Activated CD4-positive, alpha-beta memory T cell treated with anti-CD3 and anti-CD28 coated beads for 36 hours (primary cell): ENCODE data around the gene IKZF2. TPM values are rescaled to one million over a fixed set of nuclear protein-coding genes. Genes with fewer than 3 reads are reported as not detected.

Experiments used
- CTCF ChIA-PET: fragments of 350-600 bp; sonication (Branson Sonifier 250); formaldehyde crosslinking; loops from one replicate; lab custom pipeline; 2021; ENCODE audit warnings: antibody characterized with exemption, inconsistent platforms; lab: Charles Lee
- POLR2A ChIA-PET: fragments of 350-600 bp; sonication (Branson Sonifier 250); formaldehyde crosslinking; loops from one replicate; lab custom pipeline; 2021; ENCODE audit warnings: antibody characterized with exemption; lab: Charles Lee
- DNase-seq: peaks from one replicate; pipeline ENCODE4 v3.0.0-alpha.2; 2020
- H3K27ac Mint-ChIP-seq: one replicate; pipeline ENCODE4 v1.8.0; 2021; ENCODE audit warnings: mixed read lengths
- H3K27me3 Mint-ChIP-seq: one replicate; pipeline ENCODE4 v1.8.0; 2021; ENCODE audit warnings: mixed read lengths
- H3K36me3 Mint-ChIP-seq: one replicate; pipeline ENCODE4 v1.8.0; 2021; ENCODE audit warnings: mixed read lengths
- H3K4me1 Mint-ChIP-seq: one replicate; pipeline ENCODE4 v1.8.0; 2021; ENCODE audit warnings: low read depth, mixed read lengths
- H3K4me3 Mint-ChIP-seq: one replicate; pipeline ENCODE4 v1.8.0; 2021; ENCODE audit warnings: mild to moderate bottlenecking, mixed read lengths
- H3K9me3 Mint-ChIP-seq: one replicate; pipeline ENCODE4 v1.8.0; 2021; ENCODE audit warnings: mixed read lengths
- intact Hi-C: fragments of 100-400 bp; cut with micrococcal nuclease; formaldehyde crosslinking; loops from one replicate; pipeline ENCODE4 v1.15.1; 2023
- total RNA-seq, 2 experiments: library from RNA; stranded (reverse); gene quantifications; one replicate each; pipeline ENCODE4 v1.2.3, GENCODE V29; 2021

Gene IKZF2
- 1 to 10 TPM; 8.1 to 9.1 TPM for total RNA-seq

DNA sequence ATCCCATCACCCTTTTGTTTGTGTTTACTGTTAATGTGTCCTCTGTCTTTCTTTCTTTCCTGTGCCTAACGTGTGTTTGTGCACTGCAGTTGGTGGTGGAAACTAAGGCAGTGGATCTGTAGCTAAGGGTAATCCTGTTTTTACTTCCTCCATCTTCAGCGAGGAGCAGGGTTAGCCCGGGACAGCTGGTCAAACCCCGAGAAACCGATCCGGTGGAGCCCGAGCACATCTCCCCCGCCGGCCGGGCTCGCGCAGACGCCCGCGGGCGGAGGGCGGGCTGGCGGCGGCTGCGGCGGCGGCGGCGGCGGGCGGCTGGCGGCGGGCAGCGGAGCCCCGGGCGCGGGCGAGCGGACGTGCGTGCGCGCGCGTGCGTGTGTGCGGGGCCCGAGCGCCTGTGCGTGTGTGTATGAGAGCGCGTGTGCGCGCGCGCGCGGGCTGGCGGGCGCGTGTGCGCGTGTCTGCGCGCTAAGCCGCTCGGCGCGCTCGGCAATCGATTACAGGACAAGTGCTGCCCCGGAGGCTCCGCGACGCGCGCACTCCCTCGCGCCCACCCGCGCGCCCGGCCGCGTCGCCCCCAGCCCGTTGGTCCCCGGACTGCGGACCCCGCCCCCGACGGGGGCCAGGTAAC lies at the start of gene IKZF2:
TSS of gene IKZF2 (minus strand) at position 176 of the 628 bp plus-strand sequence. CDS start 2,983 bp downstream, outside the sequence.
- DNase-seq: peak; percentile 67
- H3K27ac Mint-ChIP-seq: peak within 1 kb of the TSS; percentile 52
- no peaks in the 10 kb centered on the region for H3K36me3 Mint-ChIP-seq
- H3K9me3 Mint-ChIP-seq: no peaks in the 10 kb centered on the region
- peak within 1 kb of the TSS; percentile 77 for H3K4me3 Mint-ChIP-seq
- ChIA-PET CTCF (interaction anchor here (1.2 to 3.3 kb wide), 3 partner anchors 288 to 375 kb away, joined by 3 to 14 read pairs (median 4); no protein-coding TSS in a partner anchor), POLR2A (no interaction called here)
- H3K4me1 Mint-ChIP-seq: peaks cover 20% of the 10 kb centered on the region
- peaks cover 39% of the 10 kb centered on the region for H3K27me3 Mint-ChIP-seq
- intact Hi-C loops: loop anchor here (1.0 to 5.0 kb wide), 4 partner anchors 32 to 137 kb away; no protein-coding TSS in a partner anchor

DNA sequence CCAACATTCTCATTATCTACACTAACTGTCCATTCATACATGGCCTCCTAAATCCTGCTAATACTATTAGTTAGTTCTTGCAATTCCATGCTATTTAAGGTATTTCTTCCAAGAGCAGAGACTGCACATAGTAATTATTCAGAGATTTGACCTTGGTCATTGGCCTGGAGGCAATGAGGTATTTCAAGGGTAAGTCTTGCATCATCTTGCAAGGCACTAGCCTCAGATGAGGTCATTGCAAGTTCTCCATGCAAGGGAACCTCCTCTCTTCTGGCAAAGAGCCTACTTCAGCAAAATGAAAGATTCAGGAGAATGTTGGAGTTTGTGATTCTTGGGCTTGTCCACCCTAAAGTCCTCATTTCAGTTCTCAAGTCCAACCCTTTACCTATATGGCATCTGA lies 48.5 kb upstream of the IKZF2 start:
- Mint-ChIP-seq H3K4me3 (no peak overlapping the region), H3K27me3 (no peaks in the 10 kb centered on the region), H3K4me1 (no peaks in the 10 kb centered on the region), H3K27ac (no peak overlapping the region), H3K9me3 (peaks cover 2% of the 10 kb centered on the region), H3K36me3 (no peaks in the 10 kb centered on the region)
- POLR2A ChIA-PET: no interaction called here
- no peak for DNase-seq
- intact Hi-C loops: no loop called here
- CTCF ChIA-PET: no interaction called here

DNA sequence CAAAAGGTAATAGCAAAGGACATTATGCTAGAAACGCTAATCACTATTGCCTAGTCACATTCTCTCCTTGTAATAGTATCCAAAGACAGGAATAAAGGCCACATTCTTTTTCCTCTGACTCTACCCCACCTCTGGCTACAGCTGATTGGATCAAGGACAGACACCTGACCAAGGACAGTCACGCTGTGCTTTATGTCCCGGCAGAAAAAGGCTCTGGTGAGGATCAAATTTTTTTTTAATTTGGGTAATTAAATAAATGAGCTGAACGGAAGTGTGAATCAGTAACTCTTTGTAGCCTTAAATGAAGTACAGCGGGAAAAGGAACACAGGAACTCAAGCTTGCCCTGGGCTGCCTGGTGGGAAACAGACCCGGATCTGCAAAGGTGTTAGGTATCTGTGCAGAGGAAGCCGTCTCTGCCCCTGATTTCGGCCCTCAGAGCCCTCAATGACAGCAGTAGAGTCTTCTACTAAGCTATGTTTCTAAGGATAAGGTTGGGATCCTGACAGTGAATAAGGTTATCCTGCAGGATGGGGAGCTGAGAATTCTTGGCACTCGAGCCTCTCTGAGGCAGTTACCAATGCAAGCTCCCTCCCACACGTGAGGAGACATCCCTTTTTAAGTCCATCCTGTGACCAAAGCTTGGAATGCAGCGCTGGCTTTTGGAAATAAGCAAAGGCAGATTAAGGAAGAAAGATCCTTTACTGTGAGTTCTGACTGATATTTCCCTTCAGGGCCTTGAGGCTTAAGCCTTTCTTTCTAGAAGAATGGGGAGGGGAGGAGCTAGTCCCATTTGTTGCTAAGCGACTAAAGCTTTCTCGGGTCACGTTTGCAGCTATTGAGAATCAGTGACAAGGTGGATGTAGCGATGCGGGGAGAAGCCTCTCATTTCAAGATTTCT lies 37.8 kb upstream of the IKZF2 start:
- no peak for DNase-seq
- Mint-ChIP-seq H3K27ac (no peak overlapping the region), H3K4me1 (no peaks in the 10 kb centered on the region), H3K36me3 (no peaks in the 10 kb centered on the region), H3K27me3 (no peaks in the 10 kb centered on the region), H3K4me3 (no peak overlapping the region), H3K9me3 (no peaks in the 10 kb centered on the region)
- intact Hi-C loops: no loop called here
- ChIA-PET POLR2A (no interaction called here), CTCF (interaction anchor here (0.7 kb wide), 1 partner anchor 231 kb away, joined by 3 read pairs; no protein-coding TSS in a partner anchor)

GRCh38 chr2:213188533-213188867 lies 37.1 kb upstream of the IKZF2 start:
- no peak overlapping the region for H3K4me3 Mint-ChIP-seq
- DNase-seq: no peak
- intact Hi-C loops: no loop called here
- H3K27ac Mint-ChIP-seq: no peak overlapping the region
- no peaks in the 10 kb centered on the region for H3K36me3 Mint-ChIP-seq
- POLR2A ChIA-PET: no interaction called here
- no peaks in the 10 kb centered on the region for H3K9me3 Mint-ChIP-seq
- no peaks in the 10 kb centered on the region for H3K4me1 Mint-ChIP-seq
- CTCF ChIA-PET: interaction anchor here (0.7 kb wide), 1 partner anchor 231 kb away, joined by 3 read pairs; no protein-coding TSS in a partner anchor
- H3K27me3 Mint-ChIP-seq: no peaks in the 10 kb centered on the region

DNA sequence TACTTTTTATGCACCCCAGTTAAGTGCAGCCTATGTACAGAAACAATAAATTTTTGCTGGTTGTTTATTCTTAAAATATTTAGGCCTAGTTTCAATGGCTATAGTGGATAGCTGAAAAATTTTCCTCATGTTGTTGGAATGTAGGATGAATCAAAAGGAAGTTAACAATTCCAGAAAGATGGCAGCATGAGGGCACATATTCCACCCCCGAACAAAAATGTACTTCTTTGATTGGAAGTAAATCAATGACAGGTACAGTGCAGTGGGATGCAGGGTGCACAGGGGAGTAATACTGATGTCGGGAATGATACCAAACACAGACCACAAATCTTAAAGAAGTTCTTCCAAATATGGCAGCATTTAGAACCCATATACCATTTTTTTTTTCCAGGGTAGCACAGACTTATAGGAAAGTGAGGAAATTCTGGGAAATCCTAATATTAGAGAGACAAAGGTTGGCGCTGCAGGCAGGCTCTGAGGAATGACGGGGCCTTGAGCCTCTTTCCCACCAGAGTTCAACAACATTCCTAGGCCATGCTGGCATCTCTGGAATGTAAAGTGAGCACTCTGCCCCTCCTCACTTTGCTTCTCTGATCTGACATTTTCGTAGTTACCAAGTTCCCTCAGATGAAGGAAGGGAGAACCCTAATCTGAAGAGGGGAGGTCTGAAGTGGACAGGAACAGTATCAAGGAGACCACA lies 36.6 kb upstream of the IKZF2 start:
- POLR2A ChIA-PET: no interaction called here
- intact Hi-C loops: no loop called here

DNA sequence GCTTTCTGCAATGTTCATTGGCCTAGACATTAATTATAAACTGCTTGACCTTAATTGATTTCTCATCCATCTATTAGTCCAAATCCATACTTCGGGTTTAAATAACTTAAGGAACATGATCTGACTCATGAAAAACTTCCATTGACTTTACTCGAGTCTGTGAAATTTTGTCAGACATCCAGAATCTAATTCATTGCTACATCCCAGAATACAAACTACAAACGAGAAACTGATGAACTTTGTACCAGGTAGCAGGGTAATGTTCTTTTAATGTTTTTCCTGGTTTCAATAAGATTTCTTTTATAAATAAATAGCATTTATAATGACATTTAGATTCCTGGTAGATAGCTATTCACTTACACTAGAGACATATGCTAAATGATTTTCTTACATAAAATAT lies 36.0 kb upstream of the IKZF2 start:
- DNase-seq: no peak
- Mint-ChIP-seq H3K4me3 (no peak overlapping the region), H3K27ac (no peak overlapping the region), H3K4me1 (no peaks in the 10 kb centered on the region), H3K36me3 (no peaks in the 10 kb centered on the region), H3K9me3 (no peaks in the 10 kb centered on the region), H3K27me3 (no peaks in the 10 kb centered on the region)
- CTCF ChIA-PET: no interaction called here
- POLR2A ChIA-PET: no interaction called here
- intact Hi-C loops: no loop called here

More for the DNA sequence above, 36.6 kb upstream of the IKZF2 start:
- no peak for DNase-seq
- CTCF ChIA-PET: no interaction called here
- H3K27ac Mint-ChIP-seq: no peak overlapping the region
- no peaks in the 10 kb centered on the region for H3K36me3 Mint-ChIP-seq
- no peaks in the 10 kb centered on the region for H3K27me3 Mint-ChIP-seq
- no peak overlapping the region for H3K4me3 Mint-ChIP-seq
- H3K4me1 Mint-ChIP-seq: no peaks in the 10 kb centered on the region
- H3K9me3 Mint-ChIP-seq: no peaks in the 10 kb centered on the region

GRCh38 chr2:213185147-213185822 lies 33.9 kb upstream of the IKZF2 start:
- H3K27ac Mint-ChIP-seq: no peak overlapping the region
- no peaks in the 10 kb centered on the region for H3K4me1 Mint-ChIP-seq
- no peaks in the 10 kb centered on the region for H3K9me3 Mint-ChIP-seq
- ChIA-PET CTCF (no interaction called here), POLR2A (no interaction called here)
- no peaks in the 10 kb centered on the region for H3K36me3 Mint-ChIP-seq
- DNase-seq: no peak
- no peaks in the 10 kb centered on the region for H3K27me3 Mint-ChIP-seq
- H3K4me3 Mint-ChIP-seq: no peak overlapping the region
- intact Hi-C loops: no loop called here

DNA sequence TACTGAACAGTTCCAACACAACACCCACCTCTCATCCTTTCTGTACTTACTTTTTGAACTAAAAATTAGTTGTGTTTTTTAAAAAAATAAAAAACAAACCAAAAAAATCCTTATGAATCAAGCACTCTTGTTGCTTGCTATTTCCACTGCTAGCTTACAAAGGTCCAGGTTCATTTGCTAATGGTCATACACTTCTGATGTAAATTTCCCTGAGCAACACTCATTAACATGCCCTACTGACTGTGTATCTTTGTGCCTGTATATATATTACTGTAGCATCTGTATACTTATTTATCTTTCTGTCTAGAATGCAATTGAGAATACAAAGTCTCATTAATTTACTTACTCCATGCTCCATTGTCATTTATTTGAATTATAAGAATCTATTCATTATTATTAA lies 30.3 kb upstream of the IKZF2 start:
- POLR2A ChIA-PET: no interaction called here

GRCh38 chr2:213177679-213178078 lies 26.3 kb upstream of the IKZF2 start:
- no peak for DNase-seq
- Mint-ChIP-seq H3K27ac (no peak overlapping the region), H3K27me3 (no peaks in the 10 kb centered on the region), H3K9me3 (no peaks in the 10 kb centered on the region), H3K36me3 (no peaks in the 10 kb centered on the region), H3K4me3 (no peak overlapping the region), H3K4me1 (no peaks in the 10 kb centered on the region)
- intact Hi-C loops: no loop called here
- ChIA-PET POLR2A (no interaction called here), CTCF (no interaction called here)

More for the DNA sequence above, 30.3 kb upstream of the IKZF2 start:
- CTCF ChIA-PET: no interaction called here
- Mint-ChIP-seq H3K4me1 (no peaks in the 10 kb centered on the region), H3K4me3 (no peak overlapping the region), H3K27me3 (no peaks in the 10 kb centered on the region), H3K9me3 (no peaks in the 10 kb centered on the region), H3K27ac (no peak overlapping the region), H3K36me3 (no peaks in the 10 kb centered on the region)
- intact Hi-C loops: no loop called here
- DNase-seq: no peak

- no peaks in the 10 kb centered on the region for H3K9me3 Mint-ChIP-seq
- intact Hi-C loops: no loop called here
- no peaks in the 10 kb centered on the region for H3K4me1 Mint-ChIP-seq
- CTCF ChIA-PET: no interaction called here
- H3K27me3 Mint-ChIP-seq: no peaks in the 10 kb centered on the region
- H3K36me3 Mint-ChIP-seq: no peaks in the 10 kb centered on the region
- POLR2A ChIA-PET: no interaction called here
- no peak for DNase-seq
- no peak overlapping the region for H3K27ac Mint-ChIP-seq
- H3K4me3 Mint-ChIP-seq: no peak overlapping the region
Measured at GRCh38 chr2:213175673-213176247, 24.3 kb upstream of the IKZF2 start.

DNA sequence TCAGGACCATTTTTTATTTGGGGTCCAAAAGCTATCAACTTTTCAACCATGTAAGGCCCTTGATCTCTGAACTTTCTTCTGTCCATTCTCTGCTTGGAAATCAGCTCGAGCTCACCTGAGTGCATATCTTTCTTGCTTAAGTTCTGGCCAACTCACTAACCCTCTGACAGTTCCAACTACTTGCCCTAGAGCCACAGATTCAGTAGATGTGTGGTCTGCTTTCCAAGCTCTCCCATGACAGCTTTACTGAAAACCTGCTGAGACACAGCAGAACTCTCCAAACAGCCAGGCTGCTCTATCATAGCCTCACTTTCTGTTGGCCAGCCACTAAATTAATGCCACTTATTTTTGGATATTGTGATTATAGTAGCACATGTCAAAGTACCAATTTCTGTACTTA lies 21.2 kb upstream of the IKZF2 start:
- CTCF ChIA-PET: interaction anchor here (0.7 to 1.1 kb wide), 2 partner anchors 11 to 1428 kb away, joined by 3 read pairs; no protein-coding TSS in a partner anchor
- H3K4me3 Mint-ChIP-seq: no peak overlapping the region

More for the DNA sequence above, 21.2 kb upstream of the IKZF2 start:
- intact Hi-C loops: no loop called here
- H3K36me3 Mint-ChIP-seq: no peaks in the 10 kb centered on the region
- H3K27ac Mint-ChIP-seq: no peak overlapping the region
- no peaks in the 10 kb centered on the region for H3K27me3 Mint-ChIP-seq
- POLR2A ChIA-PET: no interaction called here
- H3K4me1 Mint-ChIP-seq: no peaks in the 10 kb centered on the region
- no peak for DNase-seq
- no peaks in the 10 kb centered on the region for H3K9me3 Mint-ChIP-seq
